Measurements from ENCODE around the gene TCP11L1.
"Not testable (repeated sequence)": the region's sequence is repeated elsewhere in the genome, so short reads cannot be mapped to it uniquely, and the experiment has no call there.

The TCP11L1 gene

GRCh38 chr11:33109294-33109895, 70.0 kb downstream of the TCP11L1 start:
- DNase-seq (ENCODE audit: extremely low read depth, low read depth), result no peak
- no peak for TF ChIP-seq CTCF (IDR thresholded peaks at IDR 0.05; ENCODE audit: low read depth, low read length)

- TF ChIP-seq CTCF (IDR thresholded peaks at IDR 0.05; ENCODE audit: low read depth, low read length), result no peak
- no peak for DNase-seq (ENCODE audit: extremely low read depth, low read depth)
Observed at GRCh38 chr11:33110083-33110482, 70.7 kb downstream of the TCP11L1 start.

GRCh38 chr11:33116535-33116934, 77.2 kb downstream of the TCP11L1 start:
- TF ChIP-seq CTCF (IDR thresholded peaks at IDR 0.05; ENCODE audit: low read depth, low read length), result no peak
- DNase-seq (ENCODE audit: extremely low read depth, low read depth), result no peak

GRCh38 chr11:33122696-33123095, 83.3 kb downstream of the TCP11L1 start:
- DNase-seq (ENCODE audit: extremely low read depth, low read depth), result not testable (repeated sequence)

Measured in AG09319 (cell line).